AG09309 (cell line): ENCODE results near the gene RMRP.

ENCODE experiments used
- DNase-seq: peaks from one replicate; pipeline ENCODE4 v3.0.0-alpha.2; 2010; ENCODE audit warnings: low read depth
- H3K4me3 ChIP-seq: 2 replicates; pipeline ENCODE4 v1.5.1; 2011; ENCODE audit warnings: mild to moderate bottlenecking, low read depth, low read length, moderate library complexity; ENCODE audit not compliant: control insufficient read depth
- CTCF ChIP-seq: IDR thresholded peaks from 2 replicates; pipeline ENCODE4 v1.5.1; 2011; ENCODE audit warnings: mild to moderate bottlenecking, low read depth, low read length, inconsistent platforms; ENCODE audit not compliant: insufficient read depth, control insufficient read depth; ENCODE audit errors: missing control alignments

RMRP gene

GRCh38 chr9:35660966-35661415 lies 3.2 kb upstream of the RMRP start:
- TF ChIP-seq CTCF, result peak; percentile 56
- H3K4me3 ChIP-seq, result no peak overlapping the region
- no peak for DNase-seq

GRCh38 chr9:35659340-35659739 lies 1.5 kb upstream of the RMRP start:
- peak overlapping the region; percentile 67 for H3K4me3 ChIP-seq
- no peak for TF ChIP-seq CTCF
- DNase-seq, result no peak

DNA sequence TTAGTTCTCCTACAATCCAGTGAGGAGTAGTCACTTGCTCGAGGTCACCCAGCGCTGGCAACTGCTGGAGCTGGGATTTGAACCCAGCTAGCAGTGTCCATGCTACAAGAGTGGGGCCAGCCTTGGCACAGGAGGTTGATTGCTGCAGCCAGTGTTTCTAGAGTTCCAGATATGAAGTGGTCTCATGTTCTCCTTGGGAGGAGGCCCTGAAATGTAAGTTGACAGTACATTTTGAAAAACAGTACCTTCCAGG lies 1.1 kb upstream of the RMRP start:
- TF ChIP-seq CTCF, result no peak
- no peak for DNase-seq

GRCh38 chr9:35658137-35658967 lies 533 bp upstream of the RMRP start, which contains the start of gene CCDC107:
TSS of gene CCDC107 (plus strand) at chr9:35658292. CDS start at chr9:35658380, 88 bp downstream.
- peak within 1 kb of the TSS; percentile 67 for H3K4me3 ChIP-seq
- peak; percentile 58 for TF ChIP-seq CTCF
- no peak for DNase-seq

More for the DNA sequence above, 1.1 kb upstream of the RMRP start:
- peak overlapping the region; percentile 67 for H3K4me3 ChIP-seq

- TF ChIP-seq CTCF, result no peak
- peak overlapping the region; percentile 24 for H3K4me3 ChIP-seq
- DNase-seq, result no peak
These were observed 831 bp downstream of the RMRP start for GRCh38 chr9:35656831-35657545.

DNA sequence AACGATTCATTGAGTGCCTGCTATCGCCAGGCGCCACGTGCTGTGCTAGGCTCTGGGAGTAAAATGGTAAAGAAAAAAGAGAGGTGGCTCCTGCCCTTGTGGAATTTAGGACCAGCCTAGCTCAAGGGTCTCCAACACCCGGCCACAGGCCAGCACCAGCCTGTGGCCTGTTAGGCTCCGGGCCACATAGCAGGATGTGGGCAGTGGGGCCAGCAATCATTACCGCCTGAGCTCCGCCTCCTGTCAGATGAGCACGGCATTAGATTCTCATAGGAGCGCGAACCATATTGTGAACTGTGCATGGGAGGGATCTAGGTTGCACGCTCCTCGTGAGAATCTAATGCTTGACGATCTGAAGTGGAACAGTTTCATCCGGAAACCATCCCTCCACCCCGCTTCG lies 1.5 kb downstream of the RMRP start:
- no peak for TF ChIP-seq CTCF
- no peak overlapping the region for H3K4me3 ChIP-seq
- DNase-seq, result no peak
